ENCODE results near the gene SGMS1.

SGMS1 gene

GRCh38 chr10:50620899-50621298 lies 2.9 kb downstream of the SGMS1 start:
- TF ChIP-seq CTCF (IDR thresholded peaks at IDR 0.05; ENCODE audit: insufficient read depth, low read length, poor library complexity, severe bottlenecking): no peak
- Histone ChIP-seq H3K27me3 (replicated peaks; ENCODE audit: control insufficient read depth, insufficient read depth, low read length) (no peaks in the 10 kb centered on the region), H3K4me3 (replicated peaks; ENCODE audit: low read depth, low read length) (no peak overlapping the region), H3K36me3 (ENCODE audit: control insufficient read depth, insufficient read depth, low read length) (no peaks in the 10 kb centered on the region)
- no peak for DNase-seq (ENCODE audit: extremely low read depth, insufficient read length)

- no peaks in the 10 kb centered on the region for H3K27me3 ChIP-seq (replicated peaks; ENCODE audit: control insufficient read depth, insufficient read depth, low read length)
- no peak overlapping the region for H3K4me3 ChIP-seq (replicated peaks; ENCODE audit: low read depth, low read length)
- no peak for TF ChIP-seq CTCF (IDR thresholded peaks at IDR 0.05; ENCODE audit: insufficient read depth, low read length, poor library complexity, severe bottlenecking)
- no peak for DNase-seq (ENCODE audit: extremely low read depth, insufficient read length)
- no peaks in the 10 kb centered on the region for H3K36me3 ChIP-seq (ENCODE audit: control insufficient read depth, insufficient read depth, low read length)
Measured at GRCh38 chr10:50619882-50620281, 3.9 kb downstream of the SGMS1 start.

GRCh38 chr10:50619166-50619565 lies 4.6 kb downstream of the SGMS1 start:
- no peaks in the 10 kb centered on the region for H3K27me3 ChIP-seq (replicated peaks; ENCODE audit: control insufficient read depth, insufficient read depth, low read length)
- TF ChIP-seq CTCF (IDR thresholded peaks at IDR 0.05; ENCODE audit: insufficient read depth, low read length, poor library complexity, severe bottlenecking): no peak
- H3K4me3 ChIP-seq (replicated peaks; ENCODE audit: low read depth, low read length): no peak overlapping the region
- H3K36me3 ChIP-seq (ENCODE audit: control insufficient read depth, insufficient read depth, low read length): no peaks in the 10 kb centered on the region
- no peak for DNase-seq (ENCODE audit: extremely low read depth, insufficient read length)

- Histone ChIP-seq H3K4me3 (replicated peaks; ENCODE audit: low read depth, low read length) (no peak overlapping the region), H3K27me3 (replicated peaks; ENCODE audit: control insufficient read depth, insufficient read depth, low read length) (no peaks in the 10 kb centered on the region), H3K36me3 (ENCODE audit: control insufficient read depth, insufficient read depth, low read length) (no peaks in the 10 kb centered on the region)
- TF ChIP-seq CTCF (IDR thresholded peaks at IDR 0.05; ENCODE audit: insufficient read depth, low read length, poor library complexity, severe bottlenecking): no peak
- no peak for DNase-seq (ENCODE audit: extremely low read depth, insufficient read length)
Measured at GRCh38 chr10:50618624-50619023, 5.1 kb downstream of the SGMS1 start.

GRCh38 chr10:50615658-50616057 lies 8.1 kb downstream of the SGMS1 start:
- TF ChIP-seq CTCF (IDR thresholded peaks at IDR 0.05; ENCODE audit: insufficient read depth, low read length, poor library complexity, severe bottlenecking): no peak
- Histone ChIP-seq H3K27me3 (replicated peaks; ENCODE audit: control insufficient read depth, insufficient read depth, low read length) (no peaks in the 10 kb centered on the region), H3K4me3 (replicated peaks; ENCODE audit: low read depth, low read length) (no peak overlapping the region), H3K36me3 (ENCODE audit: control insufficient read depth, insufficient read depth, low read length) (no peaks in the 10 kb centered on the region)
- no peak for DNase-seq (ENCODE audit: extremely low read depth, insufficient read length)

GRCh38 chr10:50614444-50615137 lies 9.2 kb downstream of the SGMS1 start:
- peak; percentile 55 for TF ChIP-seq CTCF (IDR thresholded peaks at IDR 0.05; ENCODE audit: insufficient read depth, low read length, poor library complexity, severe bottlenecking)
- H3K4me3 ChIP-seq (replicated peaks; ENCODE audit: low read depth, low read length): no peak overlapping the region
- peak; percentile 3 for DNase-seq (ENCODE audit: extremely low read depth, insufficient read length)
- H3K27me3 ChIP-seq (replicated peaks; ENCODE audit: control insufficient read depth, insufficient read depth, low read length): no peaks in the 10 kb centered on the region
- H3K36me3 ChIP-seq (ENCODE audit: control insufficient read depth, insufficient read depth, low read length): no peaks in the 10 kb centered on the region

All from GM06990 (cell line).